ENCODE data around the gene C10orf90.

Gene C10orf90

DNA sequence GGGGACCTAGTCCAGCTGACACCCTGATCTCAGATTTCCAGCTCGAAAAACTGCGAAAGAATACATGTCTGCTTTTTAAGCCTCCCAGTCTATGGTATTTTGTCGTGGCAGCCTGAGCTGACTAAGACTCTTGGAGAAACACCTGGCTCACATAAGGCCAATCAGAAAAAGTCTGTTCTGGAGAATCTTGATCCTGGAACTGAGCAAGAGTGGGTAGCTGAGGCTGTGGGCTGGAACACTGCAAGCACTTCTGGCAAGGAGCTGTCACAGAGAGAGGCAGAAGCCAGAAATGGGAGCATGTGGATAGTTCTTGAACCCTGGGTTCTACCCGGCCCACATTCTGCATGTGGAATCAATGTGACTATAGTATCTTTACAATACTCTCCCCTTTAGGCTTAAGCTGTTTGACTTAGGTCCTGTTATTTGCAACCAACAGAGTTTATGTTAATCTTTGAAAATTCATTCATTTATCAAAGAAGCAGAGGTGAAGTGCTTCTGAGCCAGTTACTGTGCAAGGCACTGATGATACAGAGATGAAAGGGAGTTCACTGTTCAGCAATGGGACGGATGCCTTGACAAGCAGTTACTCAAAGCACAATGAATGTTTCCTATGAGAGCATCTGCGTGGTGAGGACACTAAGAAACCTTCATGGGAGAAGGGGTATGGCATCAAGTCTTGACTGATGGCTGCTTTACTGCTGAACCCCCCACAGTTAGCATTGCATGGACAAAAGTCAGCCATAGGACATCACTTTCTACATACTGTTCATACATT, 4.4 kb upstream of the C10orf90 start:
- DNase-seq = no peak

- no peak for DNase-seq
Measured at GRCh38 chr10:126673565-126673964, 3.1 kb upstream of the C10orf90 start.

DNA sequence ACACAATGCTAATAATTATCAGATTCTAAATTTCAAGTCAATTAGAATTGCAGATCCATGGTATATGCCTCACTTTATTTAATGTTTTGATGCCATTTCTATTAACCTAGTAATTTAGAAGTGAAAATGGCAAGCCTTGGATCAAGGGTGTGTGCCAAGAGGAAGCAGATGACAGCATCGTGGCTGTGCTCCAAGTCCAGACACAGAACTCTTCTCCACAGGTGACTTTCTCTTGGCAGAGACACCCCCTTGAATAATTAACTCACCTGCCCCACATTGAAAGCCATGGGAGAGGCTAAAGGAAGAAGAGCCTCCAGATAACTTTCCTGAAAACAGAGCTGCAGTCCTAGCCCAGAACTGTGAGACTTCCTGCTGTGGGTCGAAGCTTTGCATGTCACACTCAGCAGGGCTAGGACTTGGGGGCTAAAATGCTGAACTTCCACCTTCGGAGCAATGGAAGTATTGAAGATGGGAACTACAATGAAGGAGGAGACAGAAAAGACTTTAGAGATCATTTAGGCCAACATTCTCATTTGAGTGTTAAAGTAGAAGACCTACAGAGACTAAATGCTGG, 996 bp upstream of the C10orf90 start:
- DNase-seq = no peak

DNA sequence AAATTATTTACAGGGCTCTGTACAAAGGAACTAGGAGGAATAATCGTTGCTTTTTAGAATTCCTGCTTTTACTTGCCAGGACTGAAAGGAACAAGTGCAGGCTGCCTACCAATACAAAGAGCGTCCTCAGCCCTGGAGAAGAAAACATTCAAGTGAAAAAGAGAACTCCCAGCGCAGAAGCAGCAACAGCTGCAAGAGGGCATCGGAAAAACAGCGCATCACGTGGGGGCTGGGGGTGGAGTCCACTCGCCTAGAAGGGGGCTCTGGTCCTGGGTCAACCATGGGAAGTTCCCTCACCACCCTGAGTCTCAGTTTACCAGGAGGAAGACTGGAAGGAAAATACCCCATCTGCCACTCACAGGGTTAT, 385 bp upstream of the C10orf90 start:
- DNase-seq = no peak

GRCh38 chr10:126669168-126669567, 1.3 kb downstream of the C10orf90 start:
- no peak for DNase-seq

- no peak for DNase-seq
Measured at GRCh38 chr10:126668505-126668904, 2.0 kb downstream of the C10orf90 start.

- DNase-seq = no peak
Measured at GRCh38 chr10:126667568-126667967, 2.9 kb downstream of the C10orf90 start.

DNA sequence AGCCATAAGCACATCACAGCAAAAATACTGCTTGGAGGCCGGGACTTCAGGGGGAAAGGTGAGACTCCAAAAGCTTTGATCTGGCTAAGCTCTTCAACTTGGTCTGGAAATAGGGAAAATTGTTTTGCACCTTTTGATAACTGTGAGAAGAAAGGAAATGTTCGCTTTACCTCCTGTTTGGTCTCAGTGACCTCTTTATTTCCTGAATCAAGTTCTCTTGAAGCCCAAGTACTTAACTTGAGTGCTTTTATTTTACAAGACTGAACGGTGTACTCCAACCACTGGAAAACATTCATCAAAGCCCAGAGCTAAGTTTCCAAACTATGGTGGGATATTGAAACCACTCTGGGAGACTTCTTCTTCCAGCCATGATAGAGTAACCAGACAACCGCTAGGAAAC, 5.3 kb downstream of the C10orf90 start:
- no peak for DNase-seq

GRCh38 chr10:126663880-126664279, 6.6 kb downstream of the C10orf90 start:
- no peak for DNase-seq

- DNase-seq = no peak
Measured at GRCh38 chr10:126663328-126663727, 7.2 kb downstream of the C10orf90 start.

GRCh38 chr10:126661841-126662515, 8.5 kb downstream of the C10orf90 start:
- no peak for DNase-seq

DNA sequence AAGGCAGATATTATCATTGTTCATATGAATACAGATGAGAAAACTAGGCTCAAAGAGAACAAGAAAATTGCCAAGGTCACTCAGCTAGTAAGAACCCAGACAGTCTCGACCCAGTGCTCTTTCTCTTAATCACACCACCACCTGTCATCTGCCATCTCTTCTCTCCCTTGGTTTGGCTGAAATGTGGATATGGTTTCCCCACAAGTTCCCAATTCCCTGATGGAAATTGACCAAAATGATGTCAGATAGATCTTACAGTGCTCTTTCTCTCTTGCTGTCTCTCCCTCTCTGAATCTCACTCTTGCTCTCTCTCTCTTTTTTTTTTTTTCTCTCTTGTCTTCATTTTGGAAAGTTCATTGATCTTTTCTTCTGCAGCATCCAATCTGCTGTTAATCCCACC, 9.1 kb downstream of the C10orf90 start:
- no peak for DNase-seq

- no peak for DNase-seq
Measured at GRCh38 chr10:126659750-126660149, 10.7 kb downstream of the C10orf90 start.

GRCh38 chr10:126658928-126659327, 11.6 kb downstream of the C10orf90 start:
- no peak for DNase-seq

DNA sequence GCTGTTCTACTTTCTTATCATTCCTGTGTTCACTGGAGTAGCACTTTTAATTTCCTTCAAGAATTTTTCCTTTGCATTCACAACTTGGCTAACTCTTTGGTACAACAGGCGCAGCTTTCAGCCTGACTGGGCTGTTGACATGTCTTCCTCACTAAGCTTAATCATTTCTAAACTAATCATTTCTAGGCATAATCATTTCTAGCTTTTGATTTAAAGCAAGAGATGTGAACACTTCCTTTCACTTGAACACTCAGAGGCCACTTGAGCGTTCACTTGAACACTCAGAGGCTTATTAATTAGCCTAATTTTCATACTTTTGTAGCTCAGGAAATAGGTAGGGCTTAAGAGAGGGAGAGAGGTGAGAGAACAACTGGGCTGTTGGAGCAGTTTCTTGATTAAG, 15.9 kb downstream of the C10orf90 start:
- DNase-seq = no peak

DNA sequence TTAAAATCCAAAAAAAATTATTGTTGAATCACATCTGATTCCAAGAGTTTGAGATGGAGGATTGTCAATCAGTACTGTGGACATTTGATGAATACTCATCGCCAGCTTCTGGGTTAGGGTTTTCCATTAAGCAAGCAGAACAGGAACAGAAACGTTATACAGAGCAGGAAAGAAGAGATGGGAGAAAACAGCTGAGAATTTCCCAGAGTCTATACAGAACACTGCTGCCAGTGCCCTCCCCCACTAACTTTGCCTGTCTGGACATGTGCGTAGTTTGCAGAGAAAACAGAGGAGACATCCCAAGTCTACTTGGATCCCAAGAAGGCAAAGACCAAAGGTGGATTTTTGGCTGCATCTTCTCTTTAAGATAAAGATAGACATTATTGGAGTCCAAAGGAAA, 19.0 kb downstream of the C10orf90 start:
- DNase-seq = no peak

- no peak for DNase-seq
Measured at GRCh38 chr10:126650161-126650560, 20.3 kb downstream of the C10orf90 start.

DNA sequence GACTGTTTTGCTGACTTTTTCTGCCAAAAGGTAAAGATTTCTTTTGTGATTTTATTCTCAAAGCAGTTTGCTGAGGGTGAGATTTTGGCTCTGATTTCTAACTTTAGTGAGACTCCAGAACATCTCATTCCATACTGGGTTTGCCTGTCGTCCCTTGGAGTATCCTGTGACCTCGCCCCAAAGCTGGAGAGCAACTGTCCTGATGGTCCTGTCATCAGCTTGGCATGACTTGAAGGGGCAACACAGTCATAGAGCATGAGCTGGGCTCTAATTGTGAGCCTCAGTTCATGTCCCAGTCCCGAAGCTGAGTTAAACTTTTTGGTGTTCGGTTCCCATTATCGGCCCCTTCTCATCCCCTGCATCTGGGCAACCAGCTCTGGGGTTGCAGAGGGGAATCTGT, 23.4 kb downstream of the C10orf90 start:
- no peak for DNase-seq

DNA sequence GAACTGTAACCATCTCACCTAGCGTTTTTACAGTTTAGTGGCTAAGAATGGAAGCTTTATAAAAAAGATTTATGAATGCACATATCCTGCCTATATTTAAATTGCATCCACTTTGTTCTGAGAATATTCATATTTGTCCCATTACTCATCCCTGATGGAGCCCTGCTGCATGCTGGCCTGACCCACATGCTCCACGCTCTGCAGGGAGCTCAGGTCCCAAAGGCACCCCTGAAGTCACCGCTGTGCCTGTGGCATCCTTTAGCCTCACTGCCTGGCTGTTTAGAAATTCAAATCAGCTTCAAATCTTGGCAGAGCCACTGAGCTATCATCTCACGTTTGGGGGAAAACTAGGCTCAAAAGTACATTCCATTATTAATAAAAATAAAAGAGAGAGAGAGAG, 24.4 kb downstream of the C10orf90 start:
- DNase-seq = no peak

DNA sequence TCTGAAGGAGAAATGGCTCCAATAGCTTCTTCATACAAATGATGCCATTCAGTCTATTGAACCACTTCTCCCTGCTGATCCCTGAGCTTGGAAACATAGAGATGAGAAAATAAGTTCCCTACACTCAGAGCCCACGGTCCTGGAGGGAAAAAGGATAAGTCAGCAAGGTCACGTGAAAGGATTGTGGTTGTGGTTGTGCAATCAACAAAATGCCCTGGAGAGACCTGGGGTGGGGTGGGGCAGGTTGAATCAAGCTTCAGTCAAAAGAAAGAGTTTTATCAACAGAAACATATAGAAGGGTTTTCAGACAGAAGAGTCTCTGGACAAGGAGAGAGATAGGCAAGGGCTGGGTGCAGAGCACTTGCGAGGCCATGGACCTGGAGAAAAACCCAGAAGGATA, 30.1 kb downstream of the C10orf90 start:
- DNase-seq = no peak

DNA sequence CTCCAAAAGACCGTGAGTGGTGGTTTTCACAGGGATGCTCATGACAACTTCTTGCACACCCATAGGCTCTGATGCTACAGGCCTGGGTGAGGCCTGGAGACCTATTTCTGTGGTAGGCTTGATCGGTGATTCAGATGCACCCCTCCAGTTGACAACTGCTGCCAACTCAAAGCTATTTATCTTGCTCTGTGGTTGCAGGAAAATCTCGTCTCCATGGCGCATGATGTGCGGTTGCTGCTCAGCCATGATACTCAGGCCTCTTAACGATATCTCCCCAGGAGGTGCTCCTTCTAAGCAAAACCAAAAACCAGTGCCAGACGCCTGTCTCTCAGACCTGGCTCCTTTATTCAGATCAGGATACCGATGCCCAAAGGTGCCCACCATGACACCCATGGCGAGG, 31.4 kb downstream of the C10orf90 start:
- no peak for DNase-seq

GRCh38 chr10:126638542-126638941, 32.0 kb downstream of the C10orf90 start:
- no peak for DNase-seq

DNA sequence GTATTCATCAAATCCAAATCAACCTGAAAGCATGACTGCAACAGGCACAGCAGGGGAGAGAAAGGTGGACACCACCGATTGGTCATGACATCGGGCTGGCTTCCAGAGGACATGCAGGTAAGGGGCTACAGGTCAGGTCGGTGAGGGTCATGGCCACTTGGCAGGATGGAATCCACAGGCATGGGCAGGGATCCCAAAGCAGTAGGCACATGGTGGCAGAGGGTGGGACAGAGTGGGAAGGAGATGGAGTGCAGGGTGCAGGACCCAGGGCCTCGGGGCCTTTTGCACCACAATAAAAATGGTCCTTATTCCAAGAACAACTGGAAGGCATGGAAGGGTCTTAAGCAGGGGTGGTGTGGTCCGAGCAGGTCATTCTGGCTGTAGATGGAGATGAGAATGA, 33.0 kb downstream of the C10orf90 start:
- DNase-seq = no peak

DNA sequence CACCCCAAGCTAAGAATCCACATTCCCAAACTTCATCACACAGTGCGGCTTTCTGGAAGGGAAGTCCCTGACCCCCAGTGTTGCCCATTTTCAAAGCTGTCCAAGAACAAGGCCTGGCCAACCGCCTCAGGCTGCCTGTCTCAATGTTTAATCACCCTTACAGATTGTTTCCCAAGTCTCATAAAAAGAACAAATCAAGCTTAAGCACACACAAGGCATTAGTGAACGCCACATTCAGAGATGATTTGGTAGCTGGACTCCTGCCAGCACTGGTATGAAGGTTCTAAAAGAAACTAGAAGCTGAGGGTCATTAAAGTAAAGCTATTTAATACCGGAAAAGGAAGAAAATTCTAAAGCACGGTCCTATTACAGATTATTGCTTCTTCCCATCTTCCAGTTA, 35.6 kb downstream of the C10orf90 start:
- DNase-seq = no peak

- DNase-seq = no peak
Measured at GRCh38 chr10:126634347-126634746, 36.1 kb downstream of the C10orf90 start.

Measured in CD4-positive, alpha-beta T cell treated with Interferon gamma for 1 hour (primary cell).